ENCODE results near the gene PHF24. TPM values are rescaled to one million over a fixed set of nuclear protein-coding genes. Genes with fewer than 3 reads are reported as not detected.

Gene PHF24
- total RNA-seq, 4 donors from 2014 or later, result 0.04 TPM; not detected in 3

GRCh38 chr9:34980181-34980761 is 22.2 kb downstream of the PHF24 start:
- TF ChIP-seq POLR2A (IDR thresholded peaks at IDR 0.05), result no peak
- TF ChIP-seq CTCF (IDR thresholded peaks at IDR 0.05 in 4 of 5, conservative IDR thresholded peaks at IDR 0.05 in 1 of 5), result no peak
- H3K27ac ChIP-seq, result no peak overlapping the region
- DNase-seq (no peak), ATAC-seq (no peak)
- H3K27me3 ChIP-seq, result no peaks in the 10 kb centered on the region
- H3K4me3 ChIP-seq, result no peak overlapping the region
- in situ Hi-C loops (cut with MboI; ENCODE audit: low sequenced_read_pairs in 4 of 4), result loop anchor here in 1 of 4 donors (5.0 kb wide), 1 partner anchor 78 kb away; no protein-coding TSS in a partner anchor
- no peaks in the 10 kb centered on the region for H3K9me3 ChIP-seq
- no peaks in the 10 kb centered on the region for H3K36me3 ChIP-seq
- no peaks in the 10 kb centered on the region for H3K4me1 ChIP-seq
- intact Hi-C loops (cut with DNase I; ENCODE audit: low total_unique reads), result no loop called here

- no peak overlapping the region for H3K27ac ChIP-seq
- H3K36me3 ChIP-seq, result no peaks in the 10 kb centered on the region
- in situ Hi-C loops (cut with MboI; ENCODE audit: low sequenced_read_pairs in 4 of 4), result loop anchor here in 1 of 4 donors (5.0 kb wide), 1 partner anchor 80 kb away; no protein-coding TSS in a partner anchor
- no peak for DNase-seq
- H3K9me3 ChIP-seq, result no peaks in the 10 kb centered on the region
- H3K27me3 ChIP-seq, result no peaks in the 10 kb centered on the region
- no peak for TF ChIP-seq CTCF (IDR thresholded peaks at IDR 0.05 in 4 of 5, conservative IDR thresholded peaks at IDR 0.05 in 1 of 5)
- TF ChIP-seq POLR2A (IDR thresholded peaks at IDR 0.05), result no peak
- H3K4me1 ChIP-seq, result no peaks in the 10 kb centered on the region
- no peak for ATAC-seq
- intact Hi-C loops (cut with DNase I; ENCODE audit: low total_unique reads), result no loop called here
- no peak overlapping the region for H3K4me3 ChIP-seq
These were observed 24.3 kb downstream of the PHF24 start for GRCh38 chr9:34982361-34982760.

- no peak for TF ChIP-seq CTCF (IDR thresholded peaks at IDR 0.05 in 4 of 5, conservative IDR thresholded peaks at IDR 0.05 in 1 of 5)
- in situ Hi-C loops (cut with MboI; ENCODE audit: low sequenced_read_pairs in 4 of 4) (loop anchor here in 1 of 4 donors (5.0 kb wide), 1 partner anchor 81 kb away; no protein-coding TSS in a partner anchor), intact Hi-C loops (cut with DNase I; ENCODE audit: low total_unique reads) (no loop called here)
- no peaks in the 10 kb centered on the region for H3K27me3 ChIP-seq
- H3K4me1 ChIP-seq, result peaks cover 0 to under 1% of the 10 kb centered on the region in 2 donors
- H3K9me3 ChIP-seq, result no peaks in the 10 kb centered on the region
- H3K4me3 ChIP-seq, result no peak overlapping the region
- ATAC-seq, result no peak
- H3K36me3 ChIP-seq, result no peaks in the 10 kb centered on the region
- H3K27ac ChIP-seq, result no peak overlapping the region
- no peak for DNase-seq
These were observed 25.1 kb downstream of the PHF24 start for GRCh38 chr9:34983209-34983608.

GRCh38 chr9:34984049-34984448 is 26.0 kb downstream of the PHF24 start:
- no peaks in the 10 kb centered on the region for H3K27me3 ChIP-seq
- H3K9me3 ChIP-seq, result no peaks in the 10 kb centered on the region
- peaks cover 0 to 8% of the 10 kb centered on the region in 2 donors for H3K4me1 ChIP-seq
- no peak for TF ChIP-seq POLR2A (IDR thresholded peaks at IDR 0.05)
- no peak for TF ChIP-seq CTCF (IDR thresholded peaks at IDR 0.05 in 4 of 5, conservative IDR thresholded peaks at IDR 0.05 in 1 of 5)
- no peak overlapping the region for H3K4me3 ChIP-seq
- intact Hi-C loops (cut with DNase I; ENCODE audit: low total_unique reads) (no loop called here), in situ Hi-C loops (cut with MboI; ENCODE audit: low sequenced_read_pairs in 4 of 4) (loop anchor here in 1 of 4 donors (5.0 kb wide), 1 partner anchor 82 kb away; no protein-coding TSS in a partner anchor)
- no peaks in the 10 kb centered on the region for H3K36me3 ChIP-seq
- no peak overlapping the region for H3K27ac ChIP-seq
- no peak for DNase-seq
- no peak for ATAC-seq

All from gastrocnemius medialis (tissue), 4 donors.